ENCODE data around the gene ATAD3C. TPM values are rescaled to one million over a fixed set of nuclear protein-coding genes. Genes with fewer than 3 reads are reported as not detected.
A peak's percentile ranks its signal among the peaks of the same experiment; 100 is the strongest.

Gene ATAD3C
- total and polyA plus RNA-seq, 12 donors, result under 0.01 to 1.4 (median 0.69) TPM; not detected in 3

- H3K9me3 ChIP-seq (replicated peaks in 1 of 3), result no peaks in the 10 kb centered on the region
- no peak for DNase-seq
- WGBS, 4 donors, result 66 to 100% (median 81%) methylated on average over 2 to 4 of the region's 4 CpGs
- no peak for TF ChIP-seq POLR2A (IDR thresholded peaks at IDR 0.05)
- TF ChIP-seq CTCF (IDR thresholded peaks at IDR 0.05), result no peak
- no peaks in the 10 kb centered on the region for H3K27me3 ChIP-seq
- H3K4me3 ChIP-seq, result no peak overlapping the region
- intact Hi-C loops (cut with DNase I), result no loop called here
- peak overlapping the region in 2 of 5 donors; percentile 52 to 77 for H3K27ac ChIP-seq
- H3K36me3 ChIP-seq (replicated peaks in 1 of 2), result no peaks in the 10 kb centered on the region
- peaks cover 24 to 38% of the 10 kb centered on the region in 2 donors for H3K4me1 ChIP-seq (replicated peaks in 1 of 2)
These were observed 14.7 kb upstream of the ATAD3C start for GRCh38 chr1:1434824-1435105.

- DNase-seq, result peak in 5 of 7 donors; percentile 56 to 70 (median 58)
- intact Hi-C loops (cut with DNase I), result no loop called here
- Histone ChIP-seq H3K9me3 (replicated peaks in 1 of 3) (no peaks in the 10 kb centered on the region), H3K36me3 (replicated peaks in 1 of 2) (no peaks in the 10 kb centered on the region), H3K27ac (peak within 1 kb of the TSS in 2 of 5 donors; percentile 52 to 77), H3K27me3 (no peaks in the 10 kb centered on the region), H3K4me3 (peak within 1 kb of the TSS in 1 of 4 donors; percentile 65), H3K4me1 (replicated peaks in 1 of 2) (peaks cover 20 to 32% of the 10 kb centered on the region in 2 donors)
- WGBS, 4 donors, result 8 to 83% (median 17%) methylated on average over 5 to 89 of the region's 89 CpGs
- TF ChIP-seq CTCF (IDR thresholded peaks at IDR 0.05) (no peak), POLR2A (IDR thresholded peaks at IDR 0.05) (no peak)
These were observed 14.2 kb upstream of the ATAD3C start, which contains the start of gene VWA1 for GRCh38 chr1:1435106-1435903. TSS of gene VWA1 (plus strand) at chr1:1435690. CDS start at chr1:1435749, 59 bp downstream.

GRCh38 chr1:1435911-1436629 is 13.4 kb upstream of the ATAD3C start:
- Histone ChIP-seq H3K27ac (peak overlapping the region in 1 of 5 donors; percentile 77), H3K27me3 (no peaks in the 10 kb centered on the region), H3K4me1 (replicated peaks in 1 of 2) (peaks cover 16 to 29% of the 10 kb centered on the region in 2 donors), H3K9me3 (replicated peaks in 1 of 3) (no peaks in the 10 kb centered on the region), H3K4me3 (peak overlapping the region in 1 of 4 donors; percentile 65), H3K36me3 (replicated peaks in 1 of 2) (no peaks in the 10 kb centered on the region)
- intact Hi-C loops (cut with DNase I), result no loop called here
- 23 to 37% (median 30%) methylated on average over 9 to 40 of the region's 40 CpGs for WGBS, 4 donors
- no peak for TF ChIP-seq POLR2A (IDR thresholded peaks at IDR 0.05)
- TF ChIP-seq CTCF (IDR thresholded peaks at IDR 0.05), result no peak
- DNase-seq, result peak in 2 of 7 donors; percentile 21 to 28

GRCh38 chr1:1436630-1437032 is 12.9 kb upstream of the ATAD3C start:
- TF ChIP-seq CTCF (IDR thresholded peaks at IDR 0.05) (no peak), POLR2A (IDR thresholded peaks at IDR 0.05) (no peak)
- intact Hi-C loops (cut with DNase I), result no loop called here
- Histone ChIP-seq H3K36me3 (replicated peaks in 1 of 2) (no peaks in the 10 kb centered on the region), H3K27me3 (no peaks in the 10 kb centered on the region), H3K4me1 (replicated peaks in 1 of 2) (peaks cover 12 to 27% of the 10 kb centered on the region in 2 donors), H3K4me3 (peak overlapping the region in 1 of 4 donors; percentile 65), H3K27ac (no peak overlapping the region), H3K9me3 (replicated peaks in 1 of 3) (no peaks in the 10 kb centered on the region)
- no peak for DNase-seq
- WGBS, 4 donors, result 40 to 100% (median 85%) methylated on average over 1 to 7 of the region's 7 CpGs

Measured in adrenal gland (tissue), 12 donors.